Uterus (tissue), 4 donors: ENCODE results near the gene LGALS7. TPM values are rescaled to one million over a fixed set of nuclear protein-coding genes. Genes with fewer than 3 reads are reported as not detected.
A peak's percentile ranks its signal among the peaks of the same experiment; 100 is the strongest.
"Not testable (repeated sequence)": the region's sequence is repeated elsewhere in the genome, so short reads cannot be mapped to it uniquely, and the experiment has no call there.

Source experiments
- DNase-seq, 2 donors: peaks; one replicate each; pipeline ENCODE4 v3.0.0-alpha.2; 2019 to 2020
- H3K27ac ChIP-seq, 2 donors: fragments of 200-600 bp; sonication (generic); 1 replicate in 1 of 2; 2 replicates in 1 of 2; pipeline ENCODE4 v1.5.1; 2016 to 2018
- H3K27me3 ChIP-seq, 2 donors: fragments of 200-600 bp; sonication (generic); one replicate each; pipeline ENCODE4 v1.5.1; 2018 to 2019; ENCODE audit warnings: control low read depth in 1 of 2
- H3K36me3 ChIP-seq, 2 donors: fragments of 200-600 bp; sonication (generic); one replicate each; pipeline ENCODE4 v1.5.1; 2019; ENCODE audit warnings: control low read depth in 1 of 2
- H3K4me1 ChIP-seq, 2 donors: fragments of 200-600 bp; sonication (generic); one replicate each; pipeline ENCODE4 v1.5.1; 2018 to 2019; ENCODE audit warnings: control low read depth in 1 of 2
- H3K4me3 ChIP-seq, 2 donors: fragments of 200-600 bp; sonication (generic); 1 replicate in 1 of 2; 2 replicates in 1 of 2; pipeline ENCODE4 v1.5.1; 2018 to 2019; ENCODE audit warnings: mild to moderate bottlenecking in 1 of 2
- H3K9me3 ChIP-seq, 2 donors: fragments of 200-600 bp; sonication (generic); one replicate each; pipeline ENCODE4 v1.5.1; 2019; ENCODE audit warnings: control low read depth in 1 of 2
- POLR2A ChIP-seq, 2 donors: fragments of 450-650 bp; IDR thresholded peaks; one replicate each; pipeline ENCODE4 v1.6.1; 2016; ENCODE audit warnings: antibody characterized with exemption in 2 of 2, mild to moderate bottlenecking in 1 of 2, moderate library complexity in 1 of 2
- intact Hi-C: fragments of 100-400 bp; cut with DNase I; formaldehyde crosslinking; loops from one replicate; pipeline ENCODE4 v1.15.1; 2023; ENCODE audit warnings: low total_unique reads
- total RNA-seq, 4 donors: library from RNA; depleted of rRNA in 3 of 4; stranded (reverse); fragments of >200 nt in 3 of 4; gene quantifications; one replicate each; pipeline versions ENCODE4 v1.1.0 to v1.2.4, GENCODE V29; 2014 to 2023
- TF ChIP-seq, protein P1 (sequence below), 4 experiments: fragments of 200-600 bp in 2 of 4; fragments of 450-650 bp in 2 of 4; sonication (generic) in 2 of 4; IDR thresholded peaks; one replicate each; pipeline ENCODE4 v1.5.1; 2016 to 2019; ENCODE audit warnings: antibody characterized with exemption in 4 of 4, mild to moderate bottlenecking in 2 of 4, moderate library complexity in 1 of 4
- donor health status: DM: yes; HTN: yes; CAD: no.

LGALS7 gene
- total RNA-seq, 4 donors from 2014 or later: 2.6 TPM; not detected in 3

DNA sequence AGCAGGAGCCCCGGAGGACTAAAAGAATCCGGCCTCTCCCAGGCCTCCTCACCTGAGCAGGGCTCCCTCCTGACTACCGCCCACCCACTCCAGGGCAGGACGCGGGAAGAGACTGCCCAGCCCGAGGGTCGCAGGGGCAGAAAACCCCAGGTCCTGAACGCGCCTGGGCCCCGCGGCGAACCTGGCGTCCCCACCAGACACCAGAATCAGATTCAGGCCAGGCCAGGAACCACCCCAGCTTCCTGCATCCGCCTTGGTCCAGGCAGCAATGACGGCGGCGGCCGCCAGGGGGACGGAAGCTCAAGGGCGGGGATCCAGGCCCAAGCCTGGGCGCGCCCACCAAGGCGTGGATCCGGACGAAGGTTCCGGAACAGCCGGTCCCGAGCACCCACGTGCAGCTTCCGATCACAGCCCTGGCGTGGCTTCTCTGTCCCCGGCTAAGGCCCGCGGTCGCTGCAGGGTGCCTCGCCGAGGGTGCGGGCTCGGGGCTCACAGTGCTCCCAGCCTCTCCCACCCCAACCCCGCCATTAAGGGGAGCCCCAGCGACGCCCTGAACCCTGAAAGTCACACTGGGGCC, 3.6 kb downstream of the LGALS7 start:
- H3K4me3 ChIP-seq: peak overlapping the region in 1 of 2 donors; percentile 15
- H3K9me3 ChIP-seq: no peaks in the 10 kb centered on the region
- H3K36me3 ChIP-seq: no peaks in the 10 kb centered on the region
- TF ChIP-seq, protein P1, sequence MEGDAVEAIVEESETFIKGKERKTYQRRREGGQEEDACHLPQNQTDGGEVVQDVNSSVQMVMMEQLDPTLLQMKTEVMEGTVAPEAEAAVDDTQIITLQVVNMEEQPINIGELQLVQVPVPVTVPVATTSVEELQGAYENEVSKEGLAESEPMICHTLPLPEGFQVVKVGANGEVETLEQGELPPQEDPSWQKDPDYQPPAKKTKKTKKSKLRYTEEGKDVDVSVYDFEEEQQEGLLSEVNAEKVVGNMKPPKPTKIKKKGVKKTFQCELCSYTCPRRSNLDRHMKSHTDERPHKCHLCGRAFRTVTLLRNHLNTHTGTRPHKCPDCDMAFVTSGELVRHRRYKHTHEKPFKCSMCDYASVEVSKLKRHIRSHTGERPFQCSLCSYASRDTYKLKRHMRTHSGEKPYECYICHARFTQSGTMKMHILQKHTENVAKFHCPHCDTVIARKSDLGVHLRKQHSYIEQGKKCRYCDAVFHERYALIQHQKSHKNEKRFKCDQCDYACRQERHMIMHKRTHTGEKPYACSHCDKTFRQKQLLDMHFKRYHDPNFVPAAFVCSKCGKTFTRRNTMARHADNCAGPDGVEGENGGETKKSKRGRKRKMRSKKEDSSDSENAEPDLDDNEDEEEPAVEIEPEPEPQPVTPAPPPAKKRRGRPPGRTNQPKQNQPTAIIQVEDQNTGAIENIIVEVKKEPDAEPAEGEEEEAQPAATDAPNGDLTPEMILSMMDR (IDR thresholded peaks at IDR 0.05): peak; percentile 80 to 95 (median 86)
- TF ChIP-seq POLR2A (IDR thresholded peaks at IDR 0.05): peak; percentile 34 to 41
- no peaks in the 10 kb centered on the region for H3K27me3 ChIP-seq
- peak overlapping the region in 1 of 2 donors; percentile 33 for H3K27ac ChIP-seq
- intact Hi-C loops: no loop called here
- no peaks in the 10 kb centered on the region for H3K4me1 ChIP-seq
- peak; percentile 83 to 84 for DNase-seq

DNA sequence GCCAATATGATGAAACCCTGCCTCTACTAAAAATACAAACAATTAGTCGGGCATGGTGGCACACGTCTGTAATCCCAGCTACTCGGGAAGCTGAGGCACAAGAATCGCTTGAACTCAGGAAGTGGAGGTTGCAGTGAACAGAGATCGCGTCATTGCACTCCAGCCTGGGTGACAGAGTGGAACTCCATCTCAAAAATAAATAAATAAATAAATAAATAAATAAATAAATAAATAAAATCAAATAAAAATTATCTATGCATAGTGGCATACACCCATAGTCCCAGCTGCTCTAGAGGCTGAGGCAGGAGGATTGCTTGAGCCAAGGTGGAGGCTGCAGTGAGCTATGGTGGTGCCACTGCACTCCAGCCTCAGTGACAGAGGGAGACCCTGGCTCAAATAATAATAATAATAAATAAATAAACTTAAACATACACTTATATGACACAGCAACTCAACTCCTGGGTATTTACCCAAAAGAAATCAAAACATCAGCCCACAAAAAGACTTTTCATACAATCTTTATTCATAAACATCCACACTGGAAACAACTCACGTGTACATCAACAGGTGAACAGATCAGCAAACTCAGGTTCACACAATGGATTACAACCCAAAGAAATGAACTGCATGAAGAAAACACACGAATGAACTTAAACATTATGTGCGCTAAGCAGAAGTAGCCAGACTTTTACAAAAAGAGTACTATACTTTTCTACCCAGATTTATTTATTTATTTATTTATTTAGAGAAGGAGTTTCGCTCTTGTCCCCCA, 6.9 kb downstream of the LGALS7 start:
- no peaks in the 10 kb centered on the region for H3K36me3 ChIP-seq
- no peak for DNase-seq

DNA sequence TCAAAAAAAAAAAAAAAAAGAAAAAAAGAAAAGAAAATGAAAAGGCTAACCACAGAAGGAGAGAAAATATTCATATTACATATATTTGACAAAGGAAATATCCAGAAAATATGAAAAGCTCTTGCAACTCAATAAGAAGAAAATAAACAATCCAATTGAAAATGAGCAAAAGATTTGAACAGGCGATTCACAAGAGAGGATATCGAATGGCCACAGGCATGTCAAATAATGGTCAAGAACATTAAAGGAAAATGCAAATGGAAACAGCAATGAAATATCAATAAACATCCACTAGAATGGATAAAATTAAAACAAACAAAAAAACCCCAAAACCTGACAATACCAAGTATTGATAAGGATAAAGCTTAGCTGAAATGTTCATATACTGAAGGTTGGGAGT, 8.1 kb downstream of the LGALS7 start:
- Histone ChIP-seq H3K9me3 (no peaks in the 10 kb centered on the region), H3K36me3 (no peaks in the 10 kb centered on the region), H3K4me3 (no peak overlapping the region), H3K4me1 (no peaks in the 10 kb centered on the region), H3K27ac (no peak overlapping the region), H3K27me3 (no peaks in the 10 kb centered on the region)
- intact Hi-C loops: no loop called here
- DNase-seq: no peak
- no peak for TF ChIP-seq POLR2A (IDR thresholded peaks at IDR 0.05)
- TF ChIP-seq, protein P1 (IDR thresholded peaks at IDR 0.05): no peak

More for the DNA sequence above, 6.9 kb downstream of the LGALS7 start:
- intact Hi-C loops: no loop called here
- TF ChIP-seq POLR2A (IDR thresholded peaks at IDR 0.05): no peak
- TF ChIP-seq, protein P1 (IDR thresholded peaks at IDR 0.05): no peak
- no peaks in the 10 kb centered on the region for H3K9me3 ChIP-seq
- H3K27ac ChIP-seq: no peak overlapping the region
- no peaks in the 10 kb centered on the region for H3K27me3 ChIP-seq
- H3K4me3 ChIP-seq: no peak overlapping the region
- no peaks in the 10 kb centered on the region for H3K4me1 ChIP-seq

DNA sequence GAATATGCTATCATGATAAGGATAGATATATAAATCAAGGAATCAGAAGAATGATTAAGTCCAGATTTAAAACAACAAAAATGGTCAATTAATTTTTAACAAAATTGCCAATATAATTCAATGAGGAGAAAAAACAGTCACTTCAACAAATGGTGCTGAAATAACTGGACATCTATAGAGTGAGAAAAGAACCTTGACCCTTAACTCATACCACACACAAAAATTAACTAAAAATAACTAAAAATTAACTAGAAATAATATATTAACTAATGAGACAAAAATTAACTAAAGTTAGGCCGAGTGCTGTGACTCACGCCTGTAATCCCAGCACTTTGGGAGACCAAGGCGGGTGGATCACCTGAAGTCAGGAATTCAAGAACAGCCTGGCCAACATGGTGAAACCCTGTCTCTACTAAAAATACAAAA, 9.5 kb downstream of the LGALS7 start:
- H3K9me3 ChIP-seq: no peaks in the 10 kb centered on the region
- TF ChIP-seq, protein P1 (IDR thresholded peaks at IDR 0.05): no peak
- TF ChIP-seq POLR2A (IDR thresholded peaks at IDR 0.05): no peak
- no peaks in the 10 kb centered on the region for H3K27me3 ChIP-seq
- no peak overlapping the region for H3K27ac ChIP-seq
- H3K36me3 ChIP-seq: no peaks in the 10 kb centered on the region
- no peaks in the 10 kb centered on the region for H3K4me1 ChIP-seq
- intact Hi-C loops: no loop called here
- no peak for DNase-seq
- no peak overlapping the region for H3K4me3 ChIP-seq

DNA sequence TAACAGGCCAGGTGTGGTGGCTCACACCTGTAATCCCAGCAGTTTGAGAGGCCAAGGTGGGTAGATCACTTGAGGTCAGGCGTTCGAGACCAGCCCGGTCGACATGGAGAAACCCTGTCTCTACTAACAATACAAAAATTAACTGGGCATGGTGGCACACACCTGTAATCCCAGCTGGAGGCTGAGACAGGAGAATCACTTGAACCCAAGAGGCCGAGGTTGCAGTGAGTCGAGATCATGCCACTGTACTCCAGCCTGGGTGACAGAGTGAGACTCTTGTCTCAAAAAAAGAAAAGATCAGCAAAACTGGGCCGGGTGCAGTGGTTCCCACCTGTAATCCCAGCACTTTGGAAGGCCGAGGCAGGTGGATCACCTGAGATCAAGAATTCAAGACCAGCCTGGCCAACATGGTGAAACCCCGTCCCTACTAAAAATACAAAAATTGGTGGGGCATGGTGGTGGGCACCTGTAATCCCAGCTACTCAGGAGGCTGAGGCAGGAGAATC, 11.4 kb downstream of the LGALS7 start:
- DNase-seq, H3K36me3 ChIP-seq, H3K27ac ChIP-seq, H3K4me3 ChIP-seq, H3K9me3 ChIP-seq, intact Hi-C loops, H3K4me1 ChIP-seq, H3K27me3 ChIP-seq: not testable (repeated sequence)

DNA sequence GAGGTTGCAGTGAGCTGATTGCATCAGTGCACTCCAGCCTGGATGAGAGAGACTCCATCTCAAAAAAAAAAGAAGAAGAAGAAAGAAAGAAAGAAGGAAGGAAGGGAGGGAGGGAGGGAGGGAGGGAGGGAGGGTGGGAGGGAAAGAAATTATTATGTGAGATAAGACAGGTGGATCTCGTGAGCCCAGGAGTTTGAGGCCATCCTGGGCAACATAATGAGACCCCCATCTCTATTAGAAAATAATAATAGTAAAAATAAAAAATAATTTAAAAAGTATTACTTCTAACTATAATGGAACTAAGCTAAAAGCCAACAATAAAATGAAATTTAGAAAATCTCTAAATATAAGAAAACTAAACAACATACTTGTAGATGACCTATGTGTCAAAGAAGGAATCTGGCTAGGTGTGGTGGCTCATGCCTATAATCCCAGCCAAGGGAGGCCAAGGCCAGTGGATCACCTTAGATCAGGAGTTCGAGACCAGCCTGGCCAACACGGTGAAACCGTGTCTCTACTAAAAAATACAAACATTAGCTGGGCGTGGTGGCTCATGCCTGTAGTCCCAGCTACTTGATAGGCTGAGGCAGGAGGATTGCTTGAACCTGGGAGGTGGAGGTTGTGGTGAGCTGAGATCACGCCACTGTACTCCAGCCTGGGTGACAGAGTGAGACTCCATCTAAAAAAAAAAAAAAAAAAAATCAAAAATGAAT, 12.4 kb downstream of the LGALS7 start:
- H3K9me3 ChIP-seq, H3K36me3 ChIP-seq, DNase-seq, H3K27me3 ChIP-seq, H3K27ac ChIP-seq, H3K4me1 ChIP-seq, H3K4me3 ChIP-seq, intact Hi-C loops: not testable (repeated sequence)
